T-helper 2 cell treated with Interferon-gamma antibody and Interleukin-4, amounts not matched to agents 5 μg/mL and 100 μg/mL, for 36 hours (primary cell): Measurements from ENCODE around the gene MTRR.
"Not testable (repeated sequence)": the region's sequence is repeated elsewhere in the genome, so short reads cannot be mapped to it uniquely, and the experiment has no call there.

Experiments used
- DNase-seq: peaks from one replicate; pipeline ENCODE4 v3.0.0; 2021; ENCODE audit warnings: low spot score
- H3K27ac Mint-ChIP-seq: one replicate; pipeline ENCODE4 v1.8.0; 2021; ENCODE audit warnings: mild to moderate bottlenecking, mixed read lengths
- H3K27me3 Mint-ChIP-seq: one replicate; pipeline ENCODE4 v1.8.0; 2021; ENCODE audit warnings: low read depth, mixed read lengths
- H3K36me3 Mint-ChIP-seq: one replicate; pipeline ENCODE4 v1.8.0; 2021; ENCODE audit warnings: low read depth, mixed read lengths
- H3K4me1 Mint-ChIP-seq: one replicate; pipeline ENCODE4 v1.8.0; 2021; ENCODE audit warnings: low read depth, mixed read lengths
- H3K4me3 Mint-ChIP-seq: one replicate; pipeline ENCODE4 v1.8.0; 2022; ENCODE audit warnings: mild to moderate bottlenecking, moderate library complexity, mixed read lengths
- H3K9me3 Mint-ChIP-seq: one replicate; pipeline ENCODE4 v1.8.0; 2021; ENCODE audit warnings: mixed read lengths

The MTRR gene

DNA sequence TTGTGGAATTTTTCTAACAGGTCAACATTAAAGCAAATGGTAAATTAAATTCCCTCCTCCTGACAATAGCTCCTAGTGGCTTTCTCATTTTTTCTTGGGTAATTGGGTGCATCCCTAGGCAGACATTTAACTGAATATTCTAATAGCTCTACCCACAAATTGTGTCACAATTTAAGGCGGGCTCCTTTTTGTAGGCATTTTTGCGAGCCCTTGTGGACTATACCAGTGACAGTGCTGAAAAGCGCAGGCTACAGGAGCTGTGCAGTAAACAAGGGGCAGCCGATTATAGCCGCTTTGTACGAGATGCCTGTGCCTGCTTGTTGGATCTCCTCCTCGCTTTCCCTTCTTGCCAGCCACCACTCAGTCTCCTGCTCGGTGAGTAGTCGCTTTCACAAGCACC, 20.0 kb downstream of the MTRR start:
- peak overlapping the region; percentile 10 for H3K27ac Mint-ChIP-seq
- no peak for DNase-seq

GRCh38 chr5:7894439-7894838, 25.5 kb downstream of the MTRR start:
- peak overlapping the region; percentile 24 for H3K27ac Mint-ChIP-seq

More for the DNA sequence above, 20.0 kb downstream of the MTRR start:
- peaks cover 4% of the 10 kb centered on the region for H3K4me1 Mint-ChIP-seq
- no peaks in the 10 kb centered on the region for H3K27me3 Mint-ChIP-seq
- no peak overlapping the region for H3K4me3 Mint-ChIP-seq
- H3K36me3 Mint-ChIP-seq = peaks cover 59% of the 10 kb centered on the region
- H3K9me3 Mint-ChIP-seq = no peaks in the 10 kb centered on the region

DNA sequence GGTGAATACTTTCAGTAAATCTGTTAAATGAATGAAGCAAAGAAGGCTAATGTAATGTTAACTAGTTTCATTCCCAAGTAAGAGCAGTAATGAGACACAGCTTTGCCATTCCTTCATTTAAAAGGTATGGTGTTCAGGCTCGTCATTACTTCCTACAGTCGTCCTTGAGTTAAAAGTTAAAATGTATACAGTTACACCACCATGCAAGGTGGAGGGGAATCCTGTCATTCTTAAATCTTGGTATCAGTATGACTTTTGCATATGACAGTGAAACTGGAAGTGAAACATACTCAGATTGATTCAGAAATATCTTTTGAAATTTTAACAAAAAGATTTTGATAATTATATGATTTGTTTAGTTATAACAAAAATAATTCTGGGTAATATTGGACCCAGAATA, 25.9 kb downstream of the MTRR start:
- H3K36me3 Mint-ChIP-seq = peaks cover 75% of the 10 kb centered on the region
- no peaks in the 10 kb centered on the region for H3K9me3 Mint-ChIP-seq
- DNase-seq = no peak
- H3K4me1 Mint-ChIP-seq = peaks cover 14% of the 10 kb centered on the region
- H3K27me3 Mint-ChIP-seq = no peaks in the 10 kb centered on the region
- peak overlapping the region; percentile 24 for H3K27ac Mint-ChIP-seq
- H3K4me3 Mint-ChIP-seq = no peak overlapping the region

More at GRCh38 chr5:7894439-7894838, 25.5 kb downstream of the MTRR start:
- H3K4me1 Mint-ChIP-seq = peaks cover 14% of the 10 kb centered on the region
- H3K4me3 Mint-ChIP-seq = no peak overlapping the region
- peaks cover 75% of the 10 kb centered on the region for H3K36me3 Mint-ChIP-seq
- DNase-seq = no peak
- no peaks in the 10 kb centered on the region for H3K9me3 Mint-ChIP-seq
- H3K27me3 Mint-ChIP-seq = no peaks in the 10 kb centered on the region

DNA sequence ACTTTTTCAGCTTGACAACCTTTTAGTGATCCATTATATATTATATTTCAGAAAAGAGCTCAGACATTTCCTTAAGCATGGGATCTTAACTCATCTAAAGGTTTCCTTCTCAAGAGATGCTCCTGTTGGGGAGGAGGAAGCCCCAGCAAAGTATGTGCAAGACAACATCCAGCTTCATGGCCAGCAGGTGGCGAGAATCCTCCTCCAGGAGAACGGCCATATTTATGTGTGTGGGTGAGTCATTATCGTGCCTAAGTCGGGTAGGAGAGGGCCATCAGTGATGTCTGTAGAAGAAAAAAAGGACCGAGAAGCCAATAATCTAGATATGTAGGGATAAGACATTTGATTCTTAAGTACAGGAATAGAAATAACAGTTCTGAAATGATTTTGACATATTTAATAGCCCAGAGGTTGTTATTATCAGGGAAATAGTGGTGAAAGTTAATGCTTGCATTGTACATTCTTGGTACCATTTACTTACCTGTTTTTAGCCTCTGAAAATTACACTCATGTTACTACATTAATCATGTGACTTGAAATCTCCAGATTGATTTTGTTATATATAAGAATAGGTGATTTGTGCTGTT, 28.2 kb downstream of the MTRR start:
- Mint-ChIP-seq H3K9me3 (no peaks in the 10 kb centered on the region), H3K27ac (no peak overlapping the region), H3K4me1 (peaks cover 14% of the 10 kb centered on the region), H3K27me3 (no peaks in the 10 kb centered on the region), H3K36me3 (peaks cover 79% of the 10 kb centered on the region), H3K4me3 (no peak overlapping the region)
- DNase-seq = peak; percentile 18

GRCh38 chr5:7902201-7902600, 33.3 kb downstream of the MTRR start:
- no peak for DNase-seq
- H3K27ac Mint-ChIP-seq = no peak overlapping the region
- H3K4me1 Mint-ChIP-seq = peaks cover 9% of the 10 kb centered on the region
- H3K27me3 Mint-ChIP-seq = no peaks in the 10 kb centered on the region
- no peak overlapping the region for H3K4me3 Mint-ChIP-seq
- H3K9me3 Mint-ChIP-seq = peaks cover 4% of the 10 kb centered on the region
- H3K36me3 Mint-ChIP-seq = peaks cover 79% of the 10 kb centered on the region

- Mint-ChIP-seq H3K4me3 (no peak overlapping the region), H3K9me3 (peaks cover 10% of the 10 kb centered on the region), H3K36me3 (peaks cover 81% of the 10 kb centered on the region), H3K27me3 (no peaks in the 10 kb centered on the region), H3K4me1 (peaks cover 9% of the 10 kb centered on the region), H3K27ac (no peak overlapping the region)
- DNase-seq = no peak
These were observed 34.0 kb downstream of the MTRR start for GRCh38 chr5:7902666-7903625.

- Mint-ChIP-seq H3K9me3 (peaks cover 20% of the 10 kb centered on the region), H3K27ac (no peak overlapping the region), H3K4me1 (peaks cover 9% of the 10 kb centered on the region), H3K27me3 (no peaks in the 10 kb centered on the region), H3K36me3 (peaks cover 81% of the 10 kb centered on the region), H3K4me3 (no peak overlapping the region)
- no peak for DNase-seq
These were observed 35.2 kb downstream of the MTRR start for GRCh38 chr5:7904170-7904569.

GRCh38 chr5:7907612-7908011, 38.7 kb downstream of the MTRR start:
- H3K4me3 Mint-ChIP-seq = no peak overlapping the region
- peaks cover 72% of the 10 kb centered on the region for H3K36me3 Mint-ChIP-seq
- peaks cover 29% of the 10 kb centered on the region for H3K9me3 Mint-ChIP-seq

GRCh38 chr5:7908317-7908716, 39.4 kb downstream of the MTRR start:
- peaks cover 7% of the 10 kb centered on the region for H3K4me1 Mint-ChIP-seq
- no peak overlapping the region for H3K27ac Mint-ChIP-seq
- H3K36me3 Mint-ChIP-seq = peaks cover 72% of the 10 kb centered on the region
- no peak for DNase-seq
- peaks cover 35% of the 10 kb centered on the region for H3K9me3 Mint-ChIP-seq
- H3K4me3 Mint-ChIP-seq = no peak overlapping the region
- H3K27me3 Mint-ChIP-seq = no peaks in the 10 kb centered on the region

More at GRCh38 chr5:7907612-7908011, 38.7 kb downstream of the MTRR start:
- Mint-ChIP-seq H3K4me1 (peaks cover 9% of the 10 kb centered on the region), H3K27me3 (no peaks in the 10 kb centered on the region), H3K27ac (no peak overlapping the region)
- DNase-seq = no peak

DNA sequence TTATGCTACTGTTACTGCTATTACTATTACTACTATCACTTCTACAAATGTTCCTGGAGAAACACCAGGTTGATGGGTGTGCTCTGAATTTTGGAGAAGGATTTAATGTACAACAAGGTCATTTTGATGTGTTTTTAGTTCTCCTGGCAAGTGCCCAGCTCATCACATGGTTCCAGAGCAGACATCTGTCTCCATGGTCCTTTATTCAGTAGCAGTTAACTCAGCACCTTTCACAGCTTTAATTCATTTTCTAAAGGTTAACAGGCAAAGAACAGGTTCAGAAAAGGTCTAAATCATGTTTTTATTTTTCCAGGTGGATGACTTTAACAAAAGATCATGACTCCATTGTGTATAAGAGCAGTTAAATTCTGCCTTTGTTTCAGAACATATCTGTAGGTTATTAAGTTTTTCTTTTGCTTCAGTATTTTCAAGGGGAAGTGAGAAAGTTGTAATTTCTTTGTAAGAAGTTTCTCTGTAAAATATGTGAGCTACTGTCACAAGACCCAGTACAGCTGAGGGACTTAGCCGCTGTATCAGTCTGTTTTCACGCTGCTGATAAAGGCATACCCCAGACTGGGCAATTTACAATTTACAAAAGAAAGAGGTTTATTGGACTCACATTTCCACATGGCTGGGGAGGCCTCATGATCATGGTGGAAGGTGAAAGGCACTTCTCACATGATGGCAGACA, 41.9 kb downstream of the MTRR start:
- no peaks in the 10 kb centered on the region for H3K4me1 Mint-ChIP-seq
- DNase-seq = no peak
- H3K4me3 Mint-ChIP-seq = no peak overlapping the region
- no peaks in the 10 kb centered on the region for H3K27me3 Mint-ChIP-seq
- no peak overlapping the region for H3K27ac Mint-ChIP-seq
- H3K36me3 Mint-ChIP-seq = peaks cover 46% of the 10 kb centered on the region
- H3K9me3 Mint-ChIP-seq = peaks cover 35% of the 10 kb centered on the region

GRCh38 chr5:7911429-7911771, 42.5 kb downstream of the MTRR start:
- peaks cover 45% of the 10 kb centered on the region for H3K36me3 Mint-ChIP-seq
- not testable (repeated sequence) for H3K4me3 Mint-ChIP-seq, DNase-seq, H3K4me1 Mint-ChIP-seq, H3K27me3 Mint-ChIP-seq, H3K27ac Mint-ChIP-seq
- peaks cover 35% of the 10 kb centered on the region for H3K9me3 Mint-ChIP-seq

- no peak for DNase-seq
- Mint-ChIP-seq H3K4me3 (no peak overlapping the region), H3K9me3 (peaks cover 10% of the 10 kb centered on the region), H3K4me1 (no peaks in the 10 kb centered on the region), H3K27ac (no peak overlapping the region), H3K36me3 (peaks cover 10% of the 10 kb centered on the region), H3K27me3 (peaks cover 4% of the 10 kb centered on the region)
These were observed 47.3 kb downstream of the MTRR start for GRCh38 chr5:7916171-7916804.

GRCh38 chr5:7917130-7918123, 48.5 kb downstream of the MTRR start:
- H3K27ac Mint-ChIP-seq = no peak overlapping the region
- H3K36me3 Mint-ChIP-seq = peaks cover 7% of the 10 kb centered on the region
- no peaks in the 10 kb centered on the region for H3K4me1 Mint-ChIP-seq
- H3K4me3 Mint-ChIP-seq = no peak overlapping the region
- H3K27me3 Mint-ChIP-seq = peaks cover 4% of the 10 kb centered on the region
- H3K9me3 Mint-ChIP-seq = peaks cover 8% of the 10 kb centered on the region
- no peak for DNase-seq
